Measurements from ENCODE around the gene STK32C.

STK32C gene

GRCh38 chr10:132265890-132266496, 41.8 kb downstream of the STK32C start:
- DNase-seq (ENCODE audit: low spot score) = peak; percentile 55

- DNase-seq (ENCODE audit: low spot score) = peak; percentile 43
Observed at GRCh38 chr10:132264966-132265889, 42.5 kb downstream of the STK32C start.

GRCh38 chr10:132264306-132264950, 43.3 kb downstream of the STK32C start:
- DNase-seq (ENCODE audit: low spot score) = no peak

GRCh38 chr10:132263866-132264265, 43.9 kb downstream of the STK32C start:
- no peak for DNase-seq (ENCODE audit: low spot score)

- no peak for DNase-seq (ENCODE audit: low spot score)
Observed at GRCh38 chr10:132259702-132260482, 47.9 kb downstream of the STK32C start.

GRCh38 chr10:132258423-132258822, 49.3 kb downstream of the STK32C start:
- DNase-seq (ENCODE audit: low spot score) = no peak

- DNase-seq (ENCODE audit: low spot score) = no peak
Observed at GRCh38 chr10:132257907-132258306, 49.8 kb downstream of the STK32C start.

- peak; percentile 91 for DNase-seq (ENCODE audit: low spot score)
Observed at GRCh38 chr10:132257271-132257670, 50.5 kb downstream of the STK32C start.

- DNase-seq (ENCODE audit: low spot score) = no peak
Observed at GRCh38 chr10:132256866-132257265, 50.9 kb downstream of the STK32C start.

- no peak for DNase-seq (ENCODE audit: low spot score)
Observed at GRCh38 chr10:132255489-132256344, 52.0 kb downstream of the STK32C start.

GRCh38 chr10:132254841-132255240, 52.9 kb downstream of the STK32C start:
- no peak for DNase-seq (ENCODE audit: low spot score)

GRCh38 chr10:132253092-132253687, 54.6 kb downstream of the STK32C start:
- DNase-seq (ENCODE audit: low spot score) = no peak

GRCh38 chr10:132252412-132252811, 55.3 kb downstream of the STK32C start:
- DNase-seq (ENCODE audit: low spot score) = no peak

- no peak for DNase-seq (ENCODE audit: low spot score)
Observed at GRCh38 chr10:132251928-132252327, 55.8 kb downstream of the STK32C start.

- DNase-seq (ENCODE audit: low spot score) = no peak
Observed at GRCh38 chr10:132250481-132251475, 57.0 kb downstream of the STK32C start.

GRCh38 chr10:132249824-132250375, 57.9 kb downstream of the STK32C start:
- no peak for DNase-seq (ENCODE audit: low spot score)

GRCh38 chr10:132249226-132249724, 58.5 kb downstream of the STK32C start:
- no peak for DNase-seq (ENCODE audit: low spot score)

- peak; percentile 87 for DNase-seq (ENCODE audit: low spot score)
Observed at GRCh38 chr10:132248455-132249225, 59.1 kb downstream of the STK32C start.
